MCF 10A (cell line): ENCODE measurements around the gene ZMYM2. TPM values are rescaled to one million over a fixed set of nuclear protein-coding genes. Genes with fewer than 3 reads are reported as not detected.

Experiments used
- BruUV-seq: library from RNA; stranded (reverse); fragments of 400-500 nt; replicated peaks from 2 replicates; lab custom pipeline; 2021; lab: Mats Ljungman, UMichigan
- CTCF ChIA-PET: fragments of 300-600 bp; sonication (Branson Sonifier 250); formaldehyde crosslinking; extraction: SDS; loops from one replicate; lab custom pipeline; 2021; ENCODE audit warnings: antibody characterized with exemption, inconsistent platforms; lab: Yijun Ruan, JAX
- POLR2A ChIA-PET: fragments of 300-600, 350-650 bp; sonication (Branson Sonifier 250); formaldehyde crosslinking; extraction: SDS; loops from one replicate; lab custom pipeline; 2020; ENCODE audit warnings: antibody characterized with exemption, inconsistent platforms; lab: Yijun Ruan, JAX
- DNase-seq: peaks from one replicate; pipeline ENCODE4 v3.0.0-alpha.2; 2018; ENCODE audit not compliant: unreplicated experiment
- H3K27ac Mint-ChIP-seq: one replicate; pipeline ENCODE4 v1.8.0; 2022; ENCODE audit warnings: mild to moderate bottlenecking, low read depth, mixed read lengths; ENCODE audit not compliant: unreplicated experiment
- H3K27me3 Mint-ChIP-seq: one replicate; pipeline ENCODE4 v1.8.0; 2022; ENCODE audit warnings: mixed read lengths; ENCODE audit not compliant: insufficient read depth, unreplicated experiment
- H3K36me3 Mint-ChIP-seq: one replicate; pipeline ENCODE4 v1.8.0; 2022; ENCODE audit warnings: mild to moderate bottlenecking, moderate library complexity, mixed read lengths; ENCODE audit not compliant: insufficient read depth, unreplicated experiment
- H3K4me1 Mint-ChIP-seq: one replicate; pipeline ENCODE4 v1.8.0; 2022; ENCODE audit warnings: mixed read lengths; ENCODE audit not compliant: insufficient read depth, unreplicated experiment
- H3K4me3 Mint-ChIP-seq: one replicate; pipeline ENCODE4 v1.8.0; 2022; ENCODE audit warnings: mild to moderate bottlenecking, moderate library complexity, mixed read lengths; ENCODE audit not compliant: unreplicated experiment
- H3K9me3 Mint-ChIP-seq: one replicate; pipeline ENCODE4 v1.8.0; 2022; ENCODE audit warnings: mixed read lengths; ENCODE audit not compliant: unreplicated experiment
- CTCF ChIP-seq: fragments of 200-600 bp; IDR thresholded peaks from one replicate; pipeline ENCODE4 v1.8.0; 2022; ENCODE audit warnings: antibody characterized with exemption, mild to moderate bottlenecking; ENCODE audit not compliant: unreplicated experiment
- intact Hi-C: fragments of 100-400 bp; cut with micrococcal nuclease; formaldehyde crosslinking; loops from 2 replicates; pipeline ENCODE4 v1.14.1; 2022
- total RNA-seq: library from RNA; stranded (reverse); gene quantifications from 2 replicates; pipeline ENCODE4 v1.2.3, GENCODE V29; 2022

Gene ZMYM2
- total RNA-seq, 1 experiment from 2014 or later = 63.2 TPM

DNA sequence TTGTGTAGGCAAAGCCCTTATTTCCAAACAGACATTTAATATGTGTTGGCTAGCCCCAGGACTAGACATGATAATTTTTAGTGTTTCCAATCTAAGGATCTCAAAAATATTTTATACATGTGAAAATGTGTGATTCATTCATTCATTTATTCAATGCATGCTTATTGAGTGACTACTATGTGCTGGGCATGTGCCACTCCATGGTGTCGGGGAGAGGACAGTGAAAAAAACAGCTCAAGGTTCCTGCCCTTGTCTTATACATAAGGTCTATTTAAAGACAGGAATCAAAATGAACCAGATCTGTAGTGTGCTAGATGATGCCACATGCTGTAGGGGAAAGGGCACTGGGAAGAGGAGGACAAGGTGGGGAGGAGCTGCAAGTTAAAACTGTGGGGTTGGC, 165.8 kb downstream of the ZMYM2 start:
- no TSS peak for BruUV-seq
- Mint-ChIP-seq H3K4me3 (no peak overlapping the region), H3K36me3 (no peaks in the 10 kb centered on the region), H3K27ac (no peak overlapping the region), H3K4me1 (peaks cover 12% of the 10 kb centered on the region), H3K9me3 (no peaks in the 10 kb centered on the region), H3K27me3 (no peaks in the 10 kb centered on the region)
- CTCF ChIA-PET = no interaction called here
- no peak for DNase-seq
- intact Hi-C loops = no loop called here
- POLR2A ChIA-PET = interaction anchor here (0.6 kb wide), 1 partner anchor 201 kb away, joined by 4 read pairs; no protein-coding TSS in a partner anchor
- no peak for TF ChIP-seq CTCF

- intact Hi-C loops = no loop called here
- no TSS peak for BruUV-seq
- peaks cover 12% of the 10 kb centered on the region for H3K4me1 Mint-ChIP-seq
- H3K9me3 Mint-ChIP-seq = no peaks in the 10 kb centered on the region
- no peak for TF ChIP-seq CTCF
- no peaks in the 10 kb centered on the region for H3K36me3 Mint-ChIP-seq
- CTCF ChIA-PET = no interaction called here
- DNase-seq = peak; percentile 69
- H3K4me3 Mint-ChIP-seq = no peak overlapping the region
- no peaks in the 10 kb centered on the region for H3K27me3 Mint-ChIP-seq
- no peak overlapping the region for H3K27ac Mint-ChIP-seq
- POLR2A ChIA-PET = no interaction called here
Measured at GRCh38 chr13:20125129-20125782, 166.7 kb downstream of the ZMYM2 start.

- H3K4me3 Mint-ChIP-seq = no peak overlapping the region
- no peaks in the 10 kb centered on the region for H3K9me3 Mint-ChIP-seq
- POLR2A ChIA-PET = no interaction called here
- H3K27ac Mint-ChIP-seq = no peak overlapping the region
- CTCF ChIA-PET = interaction anchor here (0.7 to 1.5 kb wide), 2 partner anchors 35 to 471 kb away, joined by 3 to 9 read pairs; no protein-coding TSS in a partner anchor
- peaks cover 12% of the 10 kb centered on the region for H3K4me1 Mint-ChIP-seq
- BruUV-seq = no TSS peak
- H3K27me3 Mint-ChIP-seq = no peaks in the 10 kb centered on the region
- TF ChIP-seq CTCF = no peak
- intact Hi-C loops = no loop called here
- no peaks in the 10 kb centered on the region for H3K36me3 Mint-ChIP-seq
- DNase-seq = no peak
Measured at GRCh38 chr13:20125783-20126165, 167.2 kb downstream of the ZMYM2 start.

DNA sequence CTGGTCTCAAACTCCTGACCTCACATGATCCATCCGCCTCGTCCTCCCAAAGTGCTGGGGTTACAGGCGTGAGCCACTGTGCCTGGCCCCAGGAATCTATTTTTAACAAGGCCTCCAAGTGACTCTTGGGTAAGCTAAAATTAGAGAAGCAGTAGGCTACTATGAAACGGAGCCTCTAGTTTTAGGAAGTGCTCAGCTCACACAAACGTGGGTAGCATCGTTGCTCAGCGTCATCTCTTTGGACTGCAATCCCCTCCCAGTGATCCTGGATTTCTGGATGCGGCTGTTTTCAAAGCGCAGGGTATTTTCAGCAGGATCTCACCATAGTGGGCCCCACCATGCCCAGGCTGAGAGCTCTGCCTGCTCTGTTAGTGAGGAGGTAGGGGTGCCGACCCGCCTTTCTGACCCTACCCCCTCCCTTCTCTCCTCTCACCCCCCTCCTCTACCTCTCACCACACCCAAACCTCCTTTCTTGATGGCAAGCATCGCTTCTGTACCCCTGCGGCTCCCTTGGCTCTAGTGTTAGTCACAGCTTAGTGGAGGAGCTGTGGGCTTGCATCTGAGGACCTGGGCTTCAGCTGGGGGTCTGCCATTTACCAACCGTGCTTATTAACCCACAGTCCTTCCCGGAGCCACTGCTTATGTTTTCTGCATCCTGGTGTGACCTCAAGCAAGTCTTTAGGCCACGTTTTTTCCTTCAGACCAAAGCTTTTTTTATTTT, 168.2 kb downstream of the ZMYM2 start:
- TF ChIP-seq CTCF = no peak
- intact Hi-C loops = no loop called here
- H3K9me3 Mint-ChIP-seq = no peaks in the 10 kb centered on the region
- no peak overlapping the region for H3K4me3 Mint-ChIP-seq
- peaks cover 12% of the 10 kb centered on the region for H3K4me1 Mint-ChIP-seq
- no TSS peak for BruUV-seq
- H3K27me3 Mint-ChIP-seq = no peaks in the 10 kb centered on the region
- DNase-seq = no peak
- ChIA-PET CTCF (interaction anchor here (0.6 to 1.5 kb wide), 5 partner anchors 19 to 1832 kb away, joined by 3 to 9 read pairs (median 4); no protein-coding TSS in a partner anchor), POLR2A (interaction anchor here (0.6 to 1.3 kb wide), 2 partner anchors 30 to 142 kb away, joined by 3 read pairs; no protein-coding TSS in a partner anchor)
- no peak overlapping the region for H3K27ac Mint-ChIP-seq
- H3K36me3 Mint-ChIP-seq = no peaks in the 10 kb centered on the region
